Smooth muscle cell (in vitro differentiated cells): ENCODE data around the gene NTHL1. TPM values are rescaled to one million over a fixed set of nuclear protein-coding genes. Genes with fewer than 3 reads are reported as not detected.

Experiments
- DNase-seq: peaks from one replicate; lab custom pipeline; 2025; ENCODE audit not compliant: unreplicated experiment; lab: John Stamatoyannopoulos, UW
- H2AFZ ChIP-seq: fragments of 200-600 bp; sonication (generic); 2 replicates; pipeline ENCODE4 v1.6.0; 2016; ENCODE audit warnings: antibody characterized with exemption, low read depth, mild to moderate bottlenecking
- H3F3A ChIP-seq: fragments of 200-600 bp; sonication (generic); 2 replicates; pipeline ENCODE4 v1.6.0; 2017; ENCODE audit warnings: antibody characterized with exemption, low read depth
- H3K27ac ChIP-seq: fragments of 200-600 bp; sonication (generic); 2 replicates; pipeline ENCODE4 v1.5.1; 2016; ENCODE audit warnings: low read depth, mild to moderate bottlenecking
- H3K27me3 ChIP-seq: fragments of 200-600 bp; sonication (generic); 2 replicates; pipeline ENCODE4 v1.6.1; 2016; ENCODE audit warnings: low read depth, mild to moderate bottlenecking
- H3K36me3 ChIP-seq: fragments of 200-600 bp; sonication (generic); 2 replicates; pipeline ENCODE4 v1.5.1; 2016; ENCODE audit warnings: low read depth
- H3K4me1 ChIP-seq: fragments of 200-600 bp; sonication (generic); 2 replicates; pipeline ENCODE4 v1.5.1; 2016; ENCODE audit warnings: low read depth
- H3K4me2 ChIP-seq: fragments of 200-600 bp; sonication (generic); 2 replicates; pipeline ENCODE4 v1.6.0; 2016; ENCODE audit warnings: mild to moderate bottlenecking
- H3K4me3 ChIP-seq: fragments of 200-600 bp; sonication (generic); 2 replicates; pipeline ENCODE4 v1.5.1; 2016; ENCODE audit warnings: mild to moderate bottlenecking
- H3K79me2 ChIP-seq: fragments of 200-600 bp; sonication (generic); 2 replicates; pipeline ENCODE4 v1.6.0; 2016; ENCODE audit warnings: low read depth, mild to moderate bottlenecking
- H3K9ac ChIP-seq: fragments of 200-600 bp; sonication (generic); 2 replicates; pipeline ENCODE4 v1.6.0; 2016; ENCODE audit warnings: low read depth
- H3K9me3 ChIP-seq: fragments of 200-600 bp; sonication (generic); replicated peaks from 2 replicates; pipeline ENCODE4 v1.5.1; 2016; ENCODE audit warnings: low read depth
- H4K20me1 ChIP-seq: fragments of 200-600 bp; sonication (generic); 2 replicates; pipeline ENCODE4 v1.6.0; 2016; ENCODE audit warnings: low read depth
- CTCF ChIP-seq: fragments of 200-600 bp; sonication (generic); IDR thresholded peaks from 2 replicates; pipeline ENCODE4 v1.5.1; 2017; ENCODE audit warnings: borderline replicate concordance, mild to moderate bottlenecking, antibody characterized with exemption; ENCODE audit not compliant: insufficient read depth, poor library complexity, severe bottlenecking
- WGBS: methylation state at CpG from one replicate; pipeline ENCODE4 v1.1.7; 2016; ENCODE audit warnings: low lambda C conversion rate; 5-methylcytosine and 5-hydroxymethylcytosine counted together
- polyA plus RNA-seq: library from polyadenylated mRNA; unstranded; fragments of >200 nt; fragmentation: Nextera tagmentation; extraction: Ambion mirVana; gene quantifications from 2 replicates; pipeline ENCODE4 v1.2.1, GENCODE V29; 2016
- total RNA-seq: library from RNA; depleted of rRNA; stranded (reverse); fragments of >200 nt; gene quantifications from 2 replicates; pipeline ENCODE4 v1.2.3, GENCODE V29; 2014

NTHL1 gene
- total and polyA plus RNA-seq, 2 experiments from 2014 or later: 23.8 to 39.3 TPM

GRCh38 chr16:2022723-2023091 lies 24.9 kb downstream of the NTHL1 start:
- Histone ChIP-seq H3K27ac (no peak overlapping the region), H3K27me3 (no peaks in the 10 kb centered on the region), H4K20me1 (no peaks in the 10 kb centered on the region), H2AFZ (peak overlapping the region; percentile 75), H3K9ac (no peak overlapping the region), H3K4me2 (peak overlapping the region; percentile 82), H3K36me3 (no peaks in the 10 kb centered on the region), H3K4me3 (peak overlapping the region; percentile 38), H3K79me2 (peaks cover 7% of the 10 kb centered on the region), H3K9me3 (no peaks in the 10 kb centered on the region), H3K4me1 (peaks cover 20% of the 10 kb centered on the region), H3F3A (no peaks in the 10 kb centered on the region)
- WGBS: 8% methylated on average over 11 of the region's 14 CpGs
- peak; percentile 85 for DNase-seq
- no peak for TF ChIP-seq CTCF

DNA sequence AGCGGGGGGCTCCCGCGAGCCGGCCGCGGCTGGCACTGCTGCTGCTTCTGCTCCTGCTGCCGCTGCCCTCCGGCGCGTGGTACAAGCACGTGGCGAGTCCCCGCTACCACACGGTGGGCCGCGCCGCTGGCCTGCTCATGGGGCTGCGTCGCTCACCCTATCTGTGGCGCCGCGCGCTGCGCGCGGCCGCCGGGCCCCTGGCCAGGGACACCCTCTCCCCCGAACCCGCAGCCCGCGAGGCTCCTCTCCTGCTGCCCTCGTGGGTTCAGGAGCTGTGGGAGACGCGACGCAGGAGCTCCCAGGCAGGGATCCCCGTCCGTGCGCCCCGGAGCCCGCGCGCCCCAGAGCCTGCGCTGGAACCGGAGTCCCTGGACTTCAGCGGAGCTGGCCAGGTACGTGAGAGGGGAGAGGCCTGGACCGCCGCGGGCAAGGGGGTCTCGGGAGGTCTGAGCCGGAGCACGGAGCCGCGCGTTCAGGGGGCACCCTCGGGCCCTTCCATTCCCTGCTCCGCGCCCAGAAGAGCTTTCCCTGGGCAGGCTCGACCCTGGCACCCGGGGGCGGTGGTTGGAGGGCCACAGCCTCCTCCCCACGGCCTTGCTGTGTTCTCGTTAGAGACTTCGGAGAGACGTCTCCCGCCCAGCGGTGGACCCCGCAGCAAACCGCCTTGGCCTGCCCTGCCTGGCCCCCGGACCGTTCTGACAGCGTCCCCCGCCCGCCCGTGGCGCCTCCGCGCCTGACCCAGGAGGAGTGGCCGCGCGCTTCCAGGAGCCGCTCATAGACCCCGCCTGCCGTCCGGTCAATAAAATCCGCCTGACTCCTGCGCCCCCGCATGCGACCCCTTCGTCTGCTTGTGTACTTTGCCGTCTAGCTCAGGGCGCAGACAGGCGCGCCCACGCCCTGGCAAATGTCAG lies 27.5 kb downstream of the NTHL1 start:
- Histone ChIP-seq H3K4me1 (peaks cover 15% of the 10 kb centered on the region), H3K36me3 (no peaks in the 10 kb centered on the region), H3K4me3 (peak overlapping the region; percentile 38), H3K9me3 (no peaks in the 10 kb centered on the region), H3F3A (no peaks in the 10 kb centered on the region), H2AFZ (peak overlapping the region; percentile 62), H3K79me2 (no peaks in the 10 kb centered on the region), H3K27ac (no peak overlapping the region), H3K4me2 (peak overlapping the region; percentile 88), H3K9ac (no peak overlapping the region), H3K27me3 (no peaks in the 10 kb centered on the region), H4K20me1 (no peaks in the 10 kb centered on the region)
- no peak for TF ChIP-seq CTCF
- WGBS: 3% methylated on average over 89 of the region's 96 CpGs
- DNase-seq: no peak

DNA sequence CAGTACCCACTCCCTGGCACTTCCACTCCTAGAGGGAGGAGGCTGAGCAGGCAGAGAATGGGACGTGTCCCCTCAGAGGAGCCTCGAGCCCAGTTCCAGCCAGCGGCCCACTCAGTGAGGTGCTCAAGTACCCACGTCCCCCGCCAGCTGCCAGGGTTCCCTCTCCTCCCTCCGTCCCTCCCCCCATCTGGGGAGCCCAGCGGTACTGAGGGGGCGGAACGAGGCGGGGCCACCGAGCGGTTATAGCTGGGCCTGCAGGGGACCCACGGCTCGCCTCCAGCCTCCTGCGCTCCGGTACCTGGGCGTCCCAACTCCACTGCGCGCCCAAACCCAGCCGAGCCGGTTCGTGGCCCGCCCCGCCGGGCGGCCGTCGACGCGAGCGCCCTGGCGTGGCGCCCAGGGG lies 28.1 kb downstream of the NTHL1 start, which contains the start of gene NPW:
TSS of gene NPW (plus strand) at position 268 of the 403 bp plus-strand sequence.
- no peak for DNase-seq
- Histone ChIP-seq H3K79me2 (no peaks in the 10 kb centered on the region), H2AFZ (peak within 1 kb of the TSS; percentile 62), H3K36me3 (no peaks in the 10 kb centered on the region), H3K27me3 (no peaks in the 10 kb centered on the region), H3K27ac (no peak within 1 kb of the TSS), H3K9ac (no peak within 1 kb of the TSS), H3F3A (no peaks in the 10 kb centered on the region), H3K4me1 (peaks cover 15% of the 10 kb centered on the region), H3K4me3 (peak within 1 kb of the TSS; percentile 38), H4K20me1 (no peaks in the 10 kb centered on the region), H3K9me3 (no peaks in the 10 kb centered on the region), H3K4me2 (peak within 1 kb of the TSS; percentile 88)
- WGBS: 9% methylated on average over 29 of the region's 33 CpGs
- TF ChIP-seq CTCF: no peak

DNA sequence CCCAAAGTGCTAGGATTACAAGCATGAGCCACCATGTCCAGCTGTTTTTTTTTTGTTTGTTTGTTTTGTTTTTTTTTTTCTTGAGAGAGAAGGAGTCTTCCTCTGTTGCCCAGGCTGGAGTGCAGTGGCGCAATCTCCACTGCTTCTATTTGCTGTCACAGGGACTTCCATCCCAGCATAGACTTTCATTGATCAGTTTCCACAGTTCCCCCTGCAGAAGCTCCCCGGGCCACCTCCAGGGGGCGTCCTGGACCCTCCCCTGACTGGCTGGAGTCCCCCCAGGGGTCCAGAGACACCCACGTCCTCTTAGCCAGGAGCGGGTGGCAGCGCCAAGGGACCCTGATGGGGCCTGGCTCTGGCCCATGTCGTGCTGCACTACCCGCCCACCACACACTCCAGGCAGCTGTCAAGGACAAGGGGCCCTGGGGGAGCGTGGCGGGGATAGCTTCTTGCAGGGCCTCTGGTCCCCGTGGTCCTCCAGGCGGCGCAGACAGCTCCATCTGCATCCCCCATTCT lies 31.2 kb downstream of the NTHL1 start:
- H3K36me3 ChIP-seq: no peaks in the 10 kb centered on the region
- no peak for DNase-seq
- WGBS: 36% methylated on average over 13 of the region's 13 CpGs

More for the DNA sequence above, 31.2 kb downstream of the NTHL1 start:
- Histone ChIP-seq H3K9ac (no peak overlapping the region), H3K4me3 (no peak overlapping the region), H3K27me3 (no peaks in the 10 kb centered on the region), H3K4me1 (peaks cover 10% of the 10 kb centered on the region), H3K4me2 (no peak overlapping the region), H3K79me2 (no peaks in the 10 kb centered on the region), H3F3A (no peaks in the 10 kb centered on the region), H2AFZ (no peak overlapping the region), H4K20me1 (no peaks in the 10 kb centered on the region), H3K9me3 (no peaks in the 10 kb centered on the region), H3K27ac (no peak overlapping the region)
- TF ChIP-seq CTCF: peak; percentile 42
